NCI-H226 (cell line): ENCODE results near the gene B4GALT1.
"Not testable (repeated sequence)": the region's sequence is repeated elsewhere in the genome, so short reads cannot be mapped to it uniquely, and the experiment has no call there.

Experiments used
- DNase-seq: peaks from one replicate; pipeline ENCODE4 v3.0.0-alpha.2; 2015

The B4GALT1 gene

GRCh38 chr9:33161589-33162132 is 5.5 kb downstream of the B4GALT1 start:
- DNase-seq: no peak

GRCh38 chr9:33161011-33161588 is 6.0 kb downstream of the B4GALT1 start:
- peak; percentile 87 for DNase-seq

GRCh38 chr9:33160446-33160845 is 6.7 kb downstream of the B4GALT1 start:
- DNase-seq: not testable (repeated sequence)

- DNase-seq: peak; percentile 62
Measured at GRCh38 chr9:33159777-33160127, 7.4 kb downstream of the B4GALT1 start.

- DNase-seq: peak; percentile 58
Measured at GRCh38 chr9:33158843-33159776, 8.0 kb downstream of the B4GALT1 start.

GRCh38 chr9:33157960-33158842 is 8.9 kb downstream of the B4GALT1 start:
- DNase-seq: peak; percentile 35

- DNase-seq: peak; percentile 59
Measured at GRCh38 chr9:33155393-33155792, 11.7 kb downstream of the B4GALT1 start.

- no peak for DNase-seq
Measured at GRCh38 chr9:33154371-33154770, 12.8 kb downstream of the B4GALT1 start.

GRCh38 chr9:33153666-33154065 is 13.5 kb downstream of the B4GALT1 start:
- no peak for DNase-seq

GRCh38 chr9:33153001-33153400 is 14.1 kb downstream of the B4GALT1 start:
- no peak for DNase-seq

- no peak for DNase-seq
Measured at GRCh38 chr9:33151601-33152000, 15.5 kb downstream of the B4GALT1 start.

GRCh38 chr9:33151007-33151557 is 16.1 kb downstream of the B4GALT1 start:
- peak; percentile 88 for DNase-seq

GRCh38 chr9:33148367-33149014 is 18.6 kb downstream of the B4GALT1 start:
- no peak for DNase-seq

GRCh38 chr9:33147416-33148169 is 19.5 kb downstream of the B4GALT1 start:
- DNase-seq: no peak

- DNase-seq: no peak
Measured at GRCh38 chr9:33146298-33146697, 20.8 kb downstream of the B4GALT1 start.

GRCh38 chr9:33144551-33144950 is 22.6 kb downstream of the B4GALT1 start:
- no peak for DNase-seq

- DNase-seq: no peak
Measured at GRCh38 chr9:33143241-33143661, 23.9 kb downstream of the B4GALT1 start.

- no peak for DNase-seq
Measured at GRCh38 chr9:33142535-33142934, 24.6 kb downstream of the B4GALT1 start.

- no peak for DNase-seq
Measured at GRCh38 chr9:33140401-33141360, 26.5 kb downstream of the B4GALT1 start.
